Osteoblast (primary cell): ENCODE measurements around the gene PTCD2. TPM values are rescaled to one million over a fixed set of nuclear protein-coding genes. Genes with fewer than 3 reads are reported as not detected.

Experiments used
- DNase-seq: peaks from one replicate; pipeline ENCODE4 v3.0.0; 2011; ENCODE audit warnings: low spot score, mixed read lengths; ENCODE audit not compliant: insufficient read length; ENCODE audit errors: missing footprints
- H2AFZ ChIP-seq: 2 replicates; pipeline ENCODE4 v1.6.0; 2011; ENCODE audit warnings: mild to moderate bottlenecking, low read length
- H3K27ac ChIP-seq: 2 replicates; pipeline ENCODE4 v1.5.1; 2011; ENCODE audit warnings: mild to moderate bottlenecking, low read depth, low read length, moderate library complexity
- H3K27me3 ChIP-seq: 2 replicates; pipeline ENCODE4 v1.6.0; 2012; ENCODE audit warnings: mild to moderate bottlenecking, control low read depth, inconsistent platforms, low read length, moderate library complexity; ENCODE audit not compliant: insufficient read depth
- H3K36me3 ChIP-seq: 2 replicates; pipeline ENCODE4 v1.5.1; 2011; ENCODE audit warnings: mild to moderate bottlenecking, low read length, control low read depth, moderate library complexity; ENCODE audit not compliant: insufficient read depth
- H3K4me1 ChIP-seq: 2 replicates; pipeline ENCODE4 v1.5.1; 2011; ENCODE audit warnings: mild to moderate bottlenecking, low read length, control low read depth, moderate library complexity; ENCODE audit not compliant: insufficient read depth
- H3K4me2 ChIP-seq: 2 replicates; pipeline ENCODE4 v1.6.0; 2011; ENCODE audit warnings: mild to moderate bottlenecking, low read length; ENCODE audit not compliant: insufficient read depth
- H3K4me3 ChIP-seq: fragments of 200-600 bp; sonication (generic); 3 replicates; pipeline ENCODE4 v1.5.1; 2012; ENCODE audit warnings: mild to moderate bottlenecking, low read length, inconsistent platforms; ENCODE audit not compliant: insufficient read depth
- H3K79me2 ChIP-seq: 2 replicates; pipeline ENCODE4 v1.6.0; 2012; ENCODE audit warnings: mild to moderate bottlenecking, low read length, control low read depth, inconsistent platforms; ENCODE audit not compliant: insufficient read depth
- H3K9me3 ChIP-seq: 2 replicates; pipeline ENCODE4 v1.5.1; 2011; ENCODE audit warnings: low read depth, low read length, control low read depth
- H4K20me1 ChIP-seq: 2 replicates; pipeline ENCODE4 v1.6.0; 2012; ENCODE audit warnings: mild to moderate bottlenecking, low read length, control low read depth; ENCODE audit not compliant: insufficient read depth
- CTCF ChIP-seq: IDR thresholded peaks from 2 replicates; pipeline ENCODE4 v1.5.1; 2011; ENCODE audit warnings: mild to moderate bottlenecking, low read depth, low read length, moderate library complexity; ENCODE audit errors: extremely low read depth
- total RNA-seq: library from RNA; depleted of rRNA; stranded (reverse); fragments of >200 nt; gene quantifications from 2 replicates; pipeline ENCODE4 v1.2.3, GENCODE V29; 2012

Gene PTCD2
- total RNA-seq, 1 donor = 8.3 TPM

DNA sequence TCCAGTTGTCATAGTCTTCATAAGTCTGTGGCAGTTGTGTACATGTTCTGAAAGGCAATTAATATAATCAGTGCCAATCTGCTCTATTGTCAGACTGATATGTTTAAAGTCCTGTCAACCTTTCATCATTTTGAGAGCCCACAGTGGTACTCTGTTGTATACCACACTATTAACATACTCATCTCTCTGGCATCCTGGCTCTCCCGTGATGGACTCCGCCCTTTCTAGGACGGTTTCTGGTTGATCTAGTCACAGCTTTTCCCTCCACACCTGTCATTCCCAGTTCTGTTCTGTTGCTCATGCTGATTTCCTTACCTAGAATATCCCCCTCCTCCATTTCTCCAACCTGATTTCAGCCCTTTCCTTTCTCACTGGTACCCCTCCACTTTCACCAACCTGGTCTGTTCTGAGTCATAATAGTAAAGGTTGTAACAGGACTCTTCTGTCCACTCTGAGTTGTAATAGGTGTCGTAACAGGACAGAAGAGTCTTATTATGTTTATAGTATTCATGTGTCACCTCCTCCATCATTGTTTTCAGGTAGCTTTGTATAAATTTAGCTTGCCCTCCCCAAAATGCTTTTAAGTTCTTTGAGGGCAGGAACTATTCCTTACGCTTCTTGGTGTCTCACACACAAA lies 4.1 kb downstream of the PTCD2 start:
- H3K36me3 ChIP-seq = peaks cover 30% of the 10 kb centered on the region
- DNase-seq = no peak
- no peak overlapping the region for H3K27ac ChIP-seq
- no peaks in the 10 kb centered on the region for H3K9me3 ChIP-seq
- H2AFZ ChIP-seq = no peak overlapping the region
- H4K20me1 ChIP-seq = no peaks in the 10 kb centered on the region
- no peak overlapping the region for H3K4me2 ChIP-seq
- TF ChIP-seq CTCF = no peak
- peaks cover 28% of the 10 kb centered on the region for H3K4me1 ChIP-seq
- peaks cover 16% of the 10 kb centered on the region for H3K79me2 ChIP-seq
- H3K4me3 ChIP-seq = no peak overlapping the region
- no peaks in the 10 kb centered on the region for H3K27me3 ChIP-seq

DNA sequence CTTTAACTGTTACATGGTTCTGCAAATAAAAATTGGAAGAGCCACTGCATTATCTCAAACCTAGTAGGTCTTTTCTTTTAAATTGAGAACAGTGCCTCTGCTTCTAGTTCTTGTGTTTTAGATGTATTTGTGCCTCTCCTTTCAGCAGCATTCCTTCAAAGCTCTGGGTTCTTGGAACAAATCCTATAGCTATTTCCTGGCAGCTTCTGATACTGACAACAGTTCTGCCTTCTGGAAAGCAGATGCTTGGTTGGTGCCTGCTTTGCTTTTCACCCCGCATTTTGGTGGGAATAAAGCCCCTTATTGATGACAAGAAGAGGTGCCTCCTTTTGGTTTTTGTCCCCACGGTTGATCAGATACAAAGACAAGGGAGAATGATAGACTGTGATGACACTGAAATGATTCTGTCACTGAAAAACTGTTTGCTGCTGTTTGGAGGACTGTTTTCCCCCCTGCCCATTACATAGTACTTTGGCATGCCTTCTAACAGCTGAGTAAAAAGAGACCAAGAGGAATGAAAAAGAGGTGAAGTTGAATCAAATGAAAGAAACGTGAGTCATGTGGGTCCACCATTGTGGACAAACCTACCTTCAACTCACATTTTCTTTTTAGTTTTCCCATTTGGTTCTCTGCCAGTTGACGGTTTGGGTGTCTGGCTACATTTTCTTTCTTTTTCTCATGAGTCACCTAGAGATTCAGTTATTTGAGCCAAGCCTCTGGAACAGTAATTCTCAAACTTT lies 5.6 kb downstream of the PTCD2 start:
- Histone ChIP-seq H2AFZ (peak overlapping the region; percentile 39), H3K27me3 (no peaks in the 10 kb centered on the region)

DNA sequence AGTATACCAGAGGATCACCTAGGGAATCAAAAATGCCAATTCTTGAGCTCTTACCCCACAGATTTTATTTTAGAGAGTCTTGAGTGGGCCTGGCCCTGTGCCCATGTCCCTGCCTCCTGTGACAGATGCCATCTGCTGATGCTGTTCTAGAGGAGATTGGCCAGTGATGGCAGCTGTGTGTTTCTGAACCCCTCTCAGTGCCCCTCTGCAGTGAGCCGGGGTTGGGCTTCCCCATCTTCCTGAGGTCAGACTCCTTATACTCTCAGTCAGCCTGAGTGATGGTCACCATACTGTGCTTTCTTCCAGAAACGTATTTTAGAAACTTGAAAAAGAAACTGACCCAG lies 6.1 kb downstream of the PTCD2 start:
- H3K27me3 ChIP-seq = no peaks in the 10 kb centered on the region
- H3K4me1 ChIP-seq = peaks cover 24% of the 10 kb centered on the region
- no peak overlapping the region for H2AFZ ChIP-seq
- peak overlapping the region; percentile 9 for H3K4me3 ChIP-seq
- no peak for DNase-seq
- peaks cover 41% of the 10 kb centered on the region for H3K36me3 ChIP-seq
- H4K20me1 ChIP-seq = no peaks in the 10 kb centered on the region
- H3K79me2 ChIP-seq = peaks cover 5% of the 10 kb centered on the region
- no peak for TF ChIP-seq CTCF
- H3K9me3 ChIP-seq = no peaks in the 10 kb centered on the region
- peak overlapping the region; percentile 63 for H3K27ac ChIP-seq
- peak overlapping the region; percentile 45 for H3K4me2 ChIP-seq

More for the DNA sequence above, 5.6 kb downstream of the PTCD2 start:
- peak overlapping the region; percentile 63 for H3K27ac ChIP-seq
- H3K9me3 ChIP-seq = no peaks in the 10 kb centered on the region
- peaks cover 36% of the 10 kb centered on the region for H3K36me3 ChIP-seq
- H3K79me2 ChIP-seq = peaks cover 7% of the 10 kb centered on the region
- H4K20me1 ChIP-seq = no peaks in the 10 kb centered on the region
- no peak overlapping the region for H3K4me3 ChIP-seq
- TF ChIP-seq CTCF = no peak
- peak overlapping the region; percentile 45 for H3K4me2 ChIP-seq
- H3K4me1 ChIP-seq = peaks cover 28% of the 10 kb centered on the region
- DNase-seq = peak; percentile 69

- H4K20me1 ChIP-seq = no peaks in the 10 kb centered on the region
- H3K27me3 ChIP-seq = no peaks in the 10 kb centered on the region
- H2AFZ ChIP-seq = no peak overlapping the region
- peak; percentile 66 for DNase-seq
- H3K4me1 ChIP-seq = peaks cover 21% of the 10 kb centered on the region
- peak; percentile 22 for TF ChIP-seq CTCF
- no peak overlapping the region for H3K4me2 ChIP-seq
- no peaks in the 10 kb centered on the region for H3K79me2 ChIP-seq
- no peaks in the 10 kb centered on the region for H3K9me3 ChIP-seq
- H3K4me3 ChIP-seq = no peak overlapping the region
- H3K36me3 ChIP-seq = peaks cover 40% of the 10 kb centered on the region
- H3K27ac ChIP-seq = peak overlapping the region; percentile 2
Observed at GRCh38 chr5:72328172-72328571, 8.0 kb downstream of the PTCD2 start.
